ENCODE results near the gene ABHD4. TPM values are rescaled to one million over a fixed set of nuclear protein-coding genes. Genes with fewer than 3 reads are reported as not detected.

The ABHD4 gene
- total and polyA plus RNA-seq, 2 of the 4 experiments (the other 2 are of a cell fraction): 5.0 to 22.0 TPM

DNA sequence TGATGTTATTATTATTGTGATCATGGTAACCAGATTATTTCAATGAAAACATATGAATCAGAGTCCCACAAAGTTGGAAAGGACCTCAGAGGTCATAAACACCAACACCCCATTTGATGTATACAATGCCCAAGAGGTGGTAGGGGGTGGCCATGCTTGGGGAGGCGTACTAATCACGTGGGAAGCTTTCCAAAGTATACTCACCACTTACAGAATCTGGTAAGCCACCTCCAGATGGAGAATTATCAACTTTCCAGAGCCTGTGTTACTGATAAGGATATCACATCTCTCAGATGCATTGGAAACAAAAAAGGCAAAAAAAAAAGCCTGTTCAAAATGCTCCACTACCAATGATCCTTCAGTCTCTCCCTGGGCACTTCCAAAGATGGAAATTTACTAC lies 17.5 kb upstream of the ABHD4 start:
- no peaks in the 10 kb centered on the region for H3K27me3 ChIP-seq (ENCODE audit: control insufficient read depth, insufficient read depth, low read length)
- no peak overlapping the region for H2BK15ac ChIP-seq (ENCODE audit: low read depth, low read length)
- no peak overlapping the region for H3K4ac ChIP-seq (ENCODE audit: low read depth, low read length)
- H2BK5ac ChIP-seq (ENCODE audit: low read depth, low read length, poor library complexity, severe bottlenecking): no peak overlapping the region
- peaks cover 3% of the 10 kb centered on the region; the same call in 1 of the 2 replicates for H3K4me1 ChIP-seq (ENCODE audit: control insufficient read depth, insufficient read depth, low read length)
- no peak overlapping the region for H3K9ac ChIP-seq (ENCODE audit: low read depth, low read length)
- dilution Hi-C loops (cut with HindIII; ENCODE audit: low sequenced_read_pairs, unreplicated experiment) (no loop called here), intact Hi-C loops (cut with micrococcal nuclease) (no loop called here), in situ Hi-C loops (cut with MboI; ENCODE audit: low sequenced_read_pairs) (loop anchor here (10.0 kb wide), 1 partner anchor 264 kb away; no protein-coding TSS in a partner anchor)
- H3K56ac ChIP-seq (ENCODE audit: extremely low read depth, insufficient read depth, low read length): no peak overlapping the region
- no peak overlapping the region for H3K4me2 ChIP-seq (ENCODE audit: low read depth, low read length)
- no peak overlapping the region for H4K8ac ChIP-seq (ENCODE audit: low read depth in 2 of 2, low read length in 2 of 2)
- no peak overlapping the region for H2AK5ac ChIP-seq (ENCODE audit: low read depth, low read length)
- H3K9me1 ChIP-seq (ENCODE audit: insufficient read depth, low read length): peaks cover 8% of the 10 kb centered on the region
- TF ChIP-seq MXI1 (IDR thresholded peaks at IDR 0.05; ENCODE audit: borderline replicate concordance, low read depth, low read length) (no peak), CEBPB (IDR thresholded peaks at IDR 0.05; ENCODE audit: low read depth, low read length) (no peak), RAD21 (IDR thresholded peaks at IDR 0.05; ENCODE audit: low read length) (no peak), BHLHE40 (IDR thresholded peaks at IDR 0.05; ENCODE audit: low read depth, low read length) (no peak), SMC3 (IDR thresholded peaks at IDR 0.05; ENCODE audit: low read depth, low read length) (no peak), FOS (IDR thresholded peaks at IDR 0.05; ENCODE audit: low read depth, low read length) (no peak), NFE2L2 (IDR thresholded peaks at IDR 0.05; ENCODE audit: low read depth, low read length) (no peak), POLR2A (IDR thresholded peaks at IDR 0.05; ENCODE audit: low read depth, low read length) (no peak), MAZ (IDR thresholded peaks at IDR 0.05; ENCODE audit: borderline replicate concordance, low read depth, low read length) (no peak), CHD1 (IDR thresholded peaks at IDR 0.05; ENCODE audit: low read depth, low read length) (no peak), RFX5 (IDR thresholded peaks at IDR 0.05; ENCODE audit: low read depth, low read length) (no peak), MAFK (IDR thresholded peaks at IDR 0.05; ENCODE audit: low read depth, low read length) (no peak)
- TF ChIP-seq, protein P1, sequence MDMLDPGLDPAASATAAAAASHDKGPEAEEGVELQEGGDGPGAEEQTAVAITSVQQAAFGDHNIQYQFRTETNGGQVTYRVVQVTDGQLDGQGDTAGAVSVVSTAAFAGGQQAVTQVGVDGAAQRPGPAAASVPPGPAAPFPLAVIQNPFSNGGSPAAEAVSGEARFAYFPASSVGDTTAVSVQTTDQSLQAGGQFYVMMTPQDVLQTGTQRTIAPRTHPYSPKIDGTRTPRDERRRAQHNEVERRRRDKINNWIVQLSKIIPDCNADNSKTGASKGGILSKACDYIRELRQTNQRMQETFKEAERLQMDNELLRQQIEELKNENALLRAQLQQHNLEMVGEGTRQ (IDR thresholded peaks at IDR 0.05; ENCODE audit: low read depth, low read length): no peak
- TF ChIP-seq, protein P2, sequence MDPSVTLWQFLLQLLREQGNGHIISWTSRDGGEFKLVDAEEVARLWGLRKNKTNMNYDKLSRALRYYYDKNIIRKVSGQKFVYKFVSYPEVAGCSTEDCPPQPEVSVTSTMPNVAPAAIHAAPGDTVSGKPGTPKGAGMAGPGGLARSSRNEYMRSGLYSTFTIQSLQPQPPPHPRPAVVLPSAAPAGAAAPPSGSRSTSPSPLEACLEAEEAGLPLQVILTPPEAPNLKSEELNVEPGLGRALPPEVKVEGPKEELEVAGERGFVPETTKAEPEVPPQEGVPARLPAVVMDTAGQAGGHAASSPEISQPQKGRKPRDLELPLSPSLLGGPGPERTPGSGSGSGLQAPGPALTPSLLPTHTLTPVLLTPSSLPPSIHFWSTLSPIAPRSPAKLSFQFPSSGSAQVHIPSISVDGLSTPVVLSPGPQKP (IDR thresholded peaks at IDR 0.05; ENCODE audit: borderline replicate concordance, low read depth, low read length): no peak
- TF ChIP-seq, protein P3, sequence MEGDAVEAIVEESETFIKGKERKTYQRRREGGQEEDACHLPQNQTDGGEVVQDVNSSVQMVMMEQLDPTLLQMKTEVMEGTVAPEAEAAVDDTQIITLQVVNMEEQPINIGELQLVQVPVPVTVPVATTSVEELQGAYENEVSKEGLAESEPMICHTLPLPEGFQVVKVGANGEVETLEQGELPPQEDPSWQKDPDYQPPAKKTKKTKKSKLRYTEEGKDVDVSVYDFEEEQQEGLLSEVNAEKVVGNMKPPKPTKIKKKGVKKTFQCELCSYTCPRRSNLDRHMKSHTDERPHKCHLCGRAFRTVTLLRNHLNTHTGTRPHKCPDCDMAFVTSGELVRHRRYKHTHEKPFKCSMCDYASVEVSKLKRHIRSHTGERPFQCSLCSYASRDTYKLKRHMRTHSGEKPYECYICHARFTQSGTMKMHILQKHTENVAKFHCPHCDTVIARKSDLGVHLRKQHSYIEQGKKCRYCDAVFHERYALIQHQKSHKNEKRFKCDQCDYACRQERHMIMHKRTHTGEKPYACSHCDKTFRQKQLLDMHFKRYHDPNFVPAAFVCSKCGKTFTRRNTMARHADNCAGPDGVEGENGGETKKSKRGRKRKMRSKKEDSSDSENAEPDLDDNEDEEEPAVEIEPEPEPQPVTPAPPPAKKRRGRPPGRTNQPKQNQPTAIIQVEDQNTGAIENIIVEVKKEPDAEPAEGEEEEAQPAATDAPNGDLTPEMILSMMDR (conservative IDR thresholded peaks at IDR 0.05; ENCODE audit: low read depth, low read length): no peak
- no peak overlapping the region for H3K14ac ChIP-seq (replicated peaks; ENCODE audit: low read depth, low read length)
- H3K36me3 ChIP-seq (ENCODE audit: control insufficient read depth, insufficient read depth, low read length): peaks cover 7% of the 10 kb centered on the region
- H3K4me3 ChIP-seq (ENCODE audit: insufficient read depth, low read depth, low read length): no peak overlapping the region
- no peak overlapping the region for H2AFZ ChIP-seq (replicated peaks; ENCODE audit: low read length, poor library complexity)
- ATAC-seq (ENCODE audit: low read depth) (no peak), DNase-seq (no peak)
- H2AK9ac ChIP-seq (replicated peaks; ENCODE audit: low read depth, low read length, poor library complexity): no peak overlapping the region
- H2BK20ac ChIP-seq (ENCODE audit: low read depth, low read length): no peak overlapping the region
- BruUV-seq (replicated peaks): no TSS peak
- no peak overlapping the region for H4K5ac ChIP-seq (ENCODE audit: low read depth, low read length)
- H4K91ac ChIP-seq (ENCODE audit: insufficient read depth, low read depth, low read length): no peak overlapping the region
- no peaks in the 10 kb centered on the region for H3K9me3 ChIP-seq (ENCODE audit: control insufficient read depth, insufficient read depth, low read length)
- no CpG with 5 or more reads among the region's 2 CpGs for WGBS, 2 experiments (ENCODE audit: extremely low coverage in 2 of 2, insufficient read length in 1 of 2)
- H4K20me1 ChIP-seq (ENCODE audit: insufficient read depth, low read length): peaks cover 37% of the 10 kb centered on the region
- ChIA-PET CTCF (interaction anchor here (0.8 kb wide), 1 partner anchor 9 kb away, joined by 4 read pairs; the partner anchor contains the start of gene DAD1), POLR2A (ENCODE audit: unreplicated experiment) (no interaction called here)
- peaks cover 15 to 48% of the 10 kb centered on the region in 2 experiments for H3K79me1 ChIP-seq (ENCODE audit: low read depth in 1 of 2, low read length in 2 of 2)
- H3K23ac ChIP-seq (ENCODE audit: low read depth, low read length): no peak overlapping the region
- no peak overlapping the region for H2BK120ac ChIP-seq (ENCODE audit: low read depth, low read length)
- no peak overlapping the region for H3K27ac ChIP-seq (ENCODE audit: insufficient read depth, low read length)
- H3K18ac ChIP-seq (ENCODE audit: low read depth, low read length): no peak overlapping the region
